Mammary epithelial cell (primary cell): ENCODE data around the gene SLCO3A1.

Experiments
- EZH2 ChIP-seq: IDR thresholded peaks from 2 replicates; pipeline ENCODE4 v1.6.1; 2012; ENCODE audit warnings: low read length, inconsistent platforms, borderline replicate concordance
- TF ChIP-seq, protein P1 (sequence below), 2 donors: IDR thresholded peaks in 1 of 2; conservative IDR thresholded peaks in 1 of 2; 2 replicates each; pipeline ENCODE4 v1.5.1; 2011 to 2012; ENCODE audit warnings: inconsistent platforms in 2 of 2, low read length in 2 of 2, mild to moderate bottlenecking in 2 of 2, control low read depth in 1 of 2, low read depth in 1 of 2; ENCODE audit not compliant: insufficient read depth in 1 of 2; ENCODE audit errors: extremely low read depth in 1 of 2

DNA sequence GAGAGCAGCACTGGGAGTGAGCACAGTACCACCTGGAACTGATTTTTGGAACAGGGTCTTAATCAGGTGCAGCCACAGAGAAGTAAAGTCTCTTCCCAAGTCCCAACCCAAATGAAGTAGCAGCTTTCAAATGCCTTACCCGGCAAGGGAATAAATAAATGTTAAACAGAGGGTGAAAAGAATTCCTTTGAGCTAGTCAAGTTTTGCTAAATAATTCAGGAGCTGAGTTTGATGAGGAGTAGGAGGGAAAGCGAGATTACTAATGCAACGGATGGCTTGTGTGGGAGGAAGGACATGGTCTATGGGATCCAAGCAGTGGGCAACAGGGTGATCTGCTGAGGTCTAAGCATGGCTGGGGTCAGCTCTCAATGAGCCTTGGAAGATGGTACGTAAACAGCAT is 335.7 kb downstream of the SLCO3A1 start:
- TF ChIP-seq, protein P1, sequence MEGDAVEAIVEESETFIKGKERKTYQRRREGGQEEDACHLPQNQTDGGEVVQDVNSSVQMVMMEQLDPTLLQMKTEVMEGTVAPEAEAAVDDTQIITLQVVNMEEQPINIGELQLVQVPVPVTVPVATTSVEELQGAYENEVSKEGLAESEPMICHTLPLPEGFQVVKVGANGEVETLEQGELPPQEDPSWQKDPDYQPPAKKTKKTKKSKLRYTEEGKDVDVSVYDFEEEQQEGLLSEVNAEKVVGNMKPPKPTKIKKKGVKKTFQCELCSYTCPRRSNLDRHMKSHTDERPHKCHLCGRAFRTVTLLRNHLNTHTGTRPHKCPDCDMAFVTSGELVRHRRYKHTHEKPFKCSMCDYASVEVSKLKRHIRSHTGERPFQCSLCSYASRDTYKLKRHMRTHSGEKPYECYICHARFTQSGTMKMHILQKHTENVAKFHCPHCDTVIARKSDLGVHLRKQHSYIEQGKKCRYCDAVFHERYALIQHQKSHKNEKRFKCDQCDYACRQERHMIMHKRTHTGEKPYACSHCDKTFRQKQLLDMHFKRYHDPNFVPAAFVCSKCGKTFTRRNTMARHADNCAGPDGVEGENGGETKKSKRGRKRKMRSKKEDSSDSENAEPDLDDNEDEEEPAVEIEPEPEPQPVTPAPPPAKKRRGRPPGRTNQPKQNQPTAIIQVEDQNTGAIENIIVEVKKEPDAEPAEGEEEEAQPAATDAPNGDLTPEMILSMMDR (conservative IDR thresholded peaks at IDR 0.05 in 1 of 2, IDR thresholded peaks at IDR 0.05 in 1 of 2; ENCODE audit: extremely low read depth in 1 of 2, insufficient read depth in 1 of 2, low read depth in 1 of 2, low read length in 2 of 2), result no peak
- no peak for TF ChIP-seq EZH2
